H1 (cell line): ENCODE results near the gene RRM1.

Experiments
- ATF3 ChIP-seq: IDR thresholded peaks from 2 replicates; pipeline ENCODE4 v1.6.1; 2011; ENCODE audit warnings: low read depth, mild to moderate bottlenecking, low read length; ENCODE audit not compliant: insufficient read depth
- CBX5 ChIP-seq: fragments of 300-800, 300-1000 bp; sonication (generic); IDR thresholded peaks from 2 replicates; pipeline ENCODE4 v1.7.1; 2016; ENCODE audit warnings: antibody characterized with exemption, low read length, low read depth
- CTCF ChIP-seq, 3 experiments: IDR thresholded peaks; 1 replicate in 2 of 3; 2 replicates in 1 of 3; pipeline versions ENCODE4 v1.5.1 to v1.6.1; 2011; ENCODE audit warnings: low read length in 3 of 3, mild to moderate bottlenecking in 3 of 3, inconsistent platforms in 2 of 3, low read depth in 1 of 3, moderate library complexity in 1 of 3; ENCODE audit not compliant: insufficient read depth in 1 of 3; ENCODE audit errors: control extremely low read depth in 1 of 3
- EZH2 ChIP-seq: fragments of 200-600 bp; sonication (generic); IDR thresholded peaks from 2 replicates; pipeline ENCODE4 v1.7.1; 2012; ENCODE audit warnings: low read depth, mild to moderate bottlenecking, moderate library complexity, low read length, inconsistent platforms; ENCODE audit not compliant: severe bottlenecking
- FOSL1 ChIP-seq: IDR thresholded peaks from 2 replicates; pipeline ENCODE4 v1.6.1; 2011; ENCODE audit warnings: mild to moderate bottlenecking, low read depth, low read length, moderate library complexity; ENCODE audit not compliant: insufficient read depth
- KDM1A ChIP-seq: fragments of 200-600, 300-600 bp; sonication (generic); IDR thresholded peaks from 2 replicates; pipeline ENCODE4 v1.7.1; 2016; ENCODE audit warnings: mild to moderate bottlenecking, low read length, borderline replicate concordance
- POLR2A ChIP-seq, 2 experiments: IDR thresholded peaks; 1 replicate in 1 of 2; 2 replicates in 1 of 2; pipeline ENCODE4 v1.6.1; 2011; ENCODE audit warnings: low read depth in 2 of 2, low read length in 2 of 2, mild to moderate bottlenecking in 2 of 2; ENCODE audit errors: control extremely low read depth in 1 of 2
- POLR2AphosphoS5 ChIP-seq: IDR thresholded peaks from 2 replicates; pipeline ENCODE4 v1.6.1; 2011; ENCODE audit warnings: low read depth, low read length
- RAD21 ChIP-seq, 2 experiments: IDR thresholded peaks in 1 of 2; conservative IDR thresholded peaks in 1 of 2; 2 replicates each; pipeline ENCODE4 v1.6.1; 2011; ENCODE audit warnings: low read depth in 2 of 2, low read length in 2 of 2, improper control_type of control experiment in 1 of 2, inconsistent platforms in 1 of 2, mild to moderate bottlenecking in 1 of 2, moderate library complexity in 1 of 2
- SIX5 ChIP-seq: IDR thresholded peaks from 2 replicates; pipeline ENCODE4 v1.6.1; 2011; ENCODE audit warnings: mild to moderate bottlenecking, low read depth, low read length
- SP1 ChIP-seq: IDR thresholded peaks from 2 replicates; pipeline ENCODE4 v1.6.1; 2011; ENCODE audit warnings: low read depth, low read length
- TEAD4 ChIP-seq: IDR thresholded peaks from 2 replicates; pipeline ENCODE4 v1.6.1; 2012; ENCODE audit warnings: low read depth, low read length, inconsistent platforms, mixed read lengths
- YY1 ChIP-seq: IDR thresholded peaks from 2 replicates; pipeline ENCODE4 v1.6.1; 2011; ENCODE audit warnings: low read depth, mild to moderate bottlenecking, low read length

GRCh38 chr11:4167292-4167691 lies 72.7 kb downstream of the RRM1 start:
- TF ChIP-seq TEAD4, result no peak
- TF ChIP-seq CTCF (IDR thresholded peaks at IDR 0.05; ENCODE audit: control extremely low read depth in 1 of 3, insufficient read depth in 1 of 3, low read depth in 1 of 3, low read length in 3 of 3), result no peak
- TF ChIP-seq ATF3, result no peak
- TF ChIP-seq POLR2A (IDR thresholded peaks at IDR 0.05; ENCODE audit: control extremely low read depth in 1 of 2, low read depth in 2 of 2, low read length in 2 of 2), result no peak
- no peak for TF ChIP-seq SP1
- TF ChIP-seq FOSL1, result no peak
- no peak for TF ChIP-seq RAD21 (IDR thresholded peaks at IDR 0.05 in 1 of 2, conservative IDR thresholded peaks at IDR 0.05 in 1 of 2; ENCODE audit: low read depth in 2 of 2, low read length in 2 of 2)
- TF ChIP-seq CBX5, result no peak
- TF ChIP-seq YY1, result no peak
- TF ChIP-seq POLR2AphosphoS5, result no peak
- TF ChIP-seq EZH2, result no peak
- TF ChIP-seq KDM1A, result no peak
- TF ChIP-seq SIX5, result no peak
